CD4-positive, alpha-beta memory T cell (primary cell): ENCODE data around the gene CCDC9B. TPM values are rescaled to one million over a fixed set of nuclear protein-coding genes. Genes with fewer than 3 reads are reported as not detected.
A peak's percentile ranks its signal among the peaks of the same experiment; 100 is the strongest.

Source experiments
- CTCF ChIA-PET: fragments of 350-600 bp; sonication (Branson Sonifier 250); formaldehyde crosslinking; loops from one replicate; lab custom pipeline; 2021; ENCODE audit warnings: inconsistent platforms; ENCODE audit not compliant: partially characterized antibody; lab: Charles Lee
- POLR2A ChIA-PET: fragments of 350-600 bp; sonication (Branson Sonifier 250); formaldehyde crosslinking; loops from one replicate; lab custom pipeline; 2021; ENCODE audit not compliant: partially characterized antibody; lab: Charles Lee
- DNase-seq, 5 donors: peaks; one replicate each; pipeline versions ENCODE4 v3.0.0 to v3.0.0-alpha.2; 2020 to 2022; ENCODE audit warnings: mixed read lengths in 1 of 5
- H3K27ac ChIP-seq: one replicate; pipeline ENCODE4 v1.7.0; 2013; ENCODE audit warnings: low read depth, low read length
- H3K27me3 ChIP-seq: 2 replicates; pipeline ENCODE4 v1.7.0; 2013; ENCODE audit warnings: mild to moderate bottlenecking, low read length, moderate library complexity; ENCODE audit not compliant: insufficient read depth
- H3K36me3 ChIP-seq: 2 replicates; pipeline ENCODE4 v1.7.0; 2013; ENCODE audit warnings: mild to moderate bottlenecking, low read length, moderate library complexity; ENCODE audit not compliant: insufficient read depth
- H3K4me1 ChIP-seq: 2 replicates; pipeline ENCODE4 v1.7.0; 2013; ENCODE audit warnings: mild to moderate bottlenecking, low read length, moderate library complexity; ENCODE audit not compliant: insufficient read depth
- H3K4me3 ChIP-seq, 2 donors: one replicate each; pipeline ENCODE4 v1.7.0; 2013; ENCODE audit warnings: low read length in 2 of 2, mild to moderate bottlenecking in 1 of 2
- H3K9me3 ChIP-seq, 2 donors: one replicate each; pipeline ENCODE4 v1.7.0; 2013; ENCODE audit warnings: low read length in 2 of 2, control low read depth in 1 of 2; ENCODE audit not compliant: control insufficient read depth in 1 of 2
- H3K27ac Mint-ChIP-seq, 7 donors: one replicate each; pipeline ENCODE4 v1.8.0; 2020 to 2021; ENCODE audit warnings: mixed read lengths in 7 of 7, mild to moderate bottlenecking in 6 of 7, inconsistent platforms in 3 of 7, moderate library complexity in 3 of 7
- H3K27me3 Mint-ChIP-seq, 2 donors: one replicate each; pipeline ENCODE4 v1.8.0; 2020 to 2021; ENCODE audit warnings: mixed read lengths in 2 of 2
- H3K36me3 Mint-ChIP-seq, 2 donors: one replicate each; pipeline ENCODE4 v1.8.0; 2020 to 2021; ENCODE audit warnings: mixed read lengths in 2 of 2, inconsistent platforms in 1 of 2, mild to moderate bottlenecking in 1 of 2
- H3K4me1 Mint-ChIP-seq, 4 donors: one replicate each; pipeline ENCODE4 v1.8.0; 2020 to 2021; ENCODE audit warnings: mixed read lengths in 4 of 4, mild to moderate bottlenecking in 1 of 4
- H3K4me3 Mint-ChIP-seq, 8 donors: one replicate each; pipeline ENCODE4 v1.8.0; 2020 to 2021; ENCODE audit warnings: mixed read lengths in 8 of 8, mild to moderate bottlenecking in 7 of 8, moderate library complexity in 6 of 8, inconsistent platforms in 3 of 8
- H3K9me3 Mint-ChIP-seq, 8 donors: one replicate each; pipeline ENCODE4 v1.8.0; 2020 to 2021; ENCODE audit warnings: mixed read lengths in 8 of 8, mild to moderate bottlenecking in 5 of 8, inconsistent platforms in 3 of 8, moderate library complexity in 1 of 8
- intact Hi-C: fragments of 100-400 bp; cut with micrococcal nuclease; formaldehyde crosslinking; loops from one replicate; pipeline ENCODE4 v1.15.1; 2023
- polyA plus RNA-seq, 2 donors: library from polyadenylated mRNA; unstranded; fragments of 300-500 nt; fragmentation: Illumina TruSeq; gene quantifications; one replicate each; pipeline ENCODE4 v1.2.3, GENCODE V29; 2021
- total RNA-seq, 2 experiments: library from RNA; stranded (reverse); gene quantifications; one replicate each; pipeline ENCODE4 v1.2.3, GENCODE V29; 2021

The CCDC9B gene
- total and polyA plus RNA-seq, 4 experiments from 2014 or later: 0.53 to 5.1 (median 2.6) TPM; not detected in 1

DNA sequence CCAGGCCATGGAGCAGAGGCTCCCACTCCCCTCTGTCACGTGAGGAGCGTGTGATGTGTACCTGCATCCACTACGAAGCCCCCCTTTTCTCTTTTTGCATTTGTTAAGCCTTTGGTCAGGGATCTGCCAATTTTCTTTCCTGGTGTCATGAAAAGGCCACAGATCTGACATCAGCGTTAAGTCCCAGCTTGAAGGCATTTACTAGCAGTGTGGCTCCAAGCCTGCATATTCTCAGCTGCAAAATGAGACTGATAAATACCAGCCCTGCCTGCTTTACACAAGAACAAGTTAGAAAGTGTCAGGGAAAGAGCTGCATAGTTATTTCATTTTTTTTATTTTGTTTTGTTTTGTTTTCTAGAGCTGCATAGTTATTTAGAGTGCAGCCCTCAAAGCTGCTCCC lies 55.6 kb downstream of the CCDC9B start:
- POLR2A ChIA-PET: interaction anchor here (5.3 kb wide), 1 partner anchor 23 kb away, joined by 67 read pairs; the partner anchor contains the start of gene PLCB2
- Histone ChIP-seq H3K4me3 (no peak overlapping the region), H3K36me3 (peaks cover 6% of the 10 kb centered on the region), H3K4me1 (peaks cover 8% of the 10 kb centered on the region), H3K27ac (no peak overlapping the region), H3K9me3 (no peaks in the 10 kb centered on the region), H3K27me3 (peaks cover 6% of the 10 kb centered on the region)
- DNase-seq: no peak
- Mint-ChIP-seq H3K4me3 (peak overlapping the region in 2 of 8 donors; percentile 9 to 20), H3K27ac (no peak overlapping the region), H3K4me1 (peaks cover 0 to 9% (median 0%) of the 10 kb centered on the region in 4 donors), H3K36me3 (peaks cover 7 to 20% of the 10 kb centered on the region in 2 donors), H3K27me3 (peaks cover 8% of the 10 kb centered on the region in 2 donors), H3K9me3 (peaks cover 0 to 2% (median 0%) of the 10 kb centered on the region in 8 donors)
- intact Hi-C loops: no loop called here
- CTCF ChIA-PET: interaction anchor here (1.0 to 5.2 kb wide), 5 partner anchors 11 to 125 kb away, joined by 3 to 94 read pairs (median 11); partner anchors contain the start of gene PLCB2

DNA sequence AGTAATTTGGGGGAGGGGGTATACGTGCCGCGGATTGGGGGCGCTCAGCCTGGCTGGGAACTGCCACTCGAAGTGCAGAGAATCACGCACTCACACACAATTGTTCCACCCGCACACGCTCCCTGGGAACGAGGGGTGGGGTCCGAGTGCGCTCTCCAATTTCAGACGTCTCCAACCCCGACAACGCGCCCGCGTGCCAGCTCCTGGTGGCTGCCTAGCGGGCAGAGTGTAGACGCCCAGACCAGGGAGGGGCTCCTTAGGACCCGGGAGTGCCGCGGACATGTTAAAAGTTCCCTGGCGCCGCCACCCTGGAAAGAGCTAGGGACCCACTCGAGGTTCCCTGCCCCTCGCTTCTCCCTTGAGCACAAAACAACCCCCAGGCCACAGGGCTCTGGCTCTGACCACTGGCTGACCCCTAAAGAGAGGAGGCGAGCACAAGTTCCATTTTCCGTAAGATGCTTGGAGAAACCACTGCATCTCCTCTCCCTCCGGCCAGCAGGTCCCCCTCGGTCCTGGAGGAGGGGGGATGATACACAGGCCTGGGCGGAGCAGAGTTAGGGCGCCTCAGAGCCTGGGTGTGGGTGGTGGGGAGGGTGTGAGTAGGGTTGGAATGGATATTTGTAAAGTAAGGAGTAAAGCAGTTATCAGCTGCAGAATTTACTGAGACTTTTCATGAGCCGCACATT lies 57.0 kb downstream of the CCDC9B start:
- Mint-ChIP-seq H3K4me3 (peak overlapping the region in 5 of 8 donors; percentile 20 to 57 (median 21)), H3K27me3 (peaks cover 11 to 14% of the 10 kb centered on the region in 2 donors), H3K36me3 (peaks cover 0 to 10% of the 10 kb centered on the region in 2 donors), H3K27ac (no peak overlapping the region), H3K4me1 (peaks cover 2 to 9% (median 4%) of the 10 kb centered on the region in 4 donors), H3K9me3 (peaks cover 0 to 2% (median 0%) of the 10 kb centered on the region in 8 donors)
- Histone ChIP-seq H3K4me3 (no peak overlapping the region), H3K36me3 (no peaks in the 10 kb centered on the region), H3K27ac (no peak overlapping the region), H3K4me1 (peaks cover 13% of the 10 kb centered on the region), H3K27me3 (peaks cover 6% of the 10 kb centered on the region), H3K9me3 (no peaks in the 10 kb centered on the region)
- ChIA-PET POLR2A (interaction anchor here (1.1 to 5.3 kb wide), 4 partner anchors 9 to 29 kb away, joined by 3 to 67 read pairs (median 4); partner anchors contain the start of gene PLCB2), CTCF (interaction anchor here (0.8 to 5.2 kb wide), 7 partner anchors 9 to 142 kb away, joined by 3 to 94 read pairs (median 4); partner anchors contain the start of gene PLCB2)
- intact Hi-C loops: loop anchor here (1.0 to 5.0 kb wide), 2 partner anchors 24 to 39 kb away; partner anchors contain the start of genes INAFM2 and PLCB2
- no peak for DNase-seq

DNA sequence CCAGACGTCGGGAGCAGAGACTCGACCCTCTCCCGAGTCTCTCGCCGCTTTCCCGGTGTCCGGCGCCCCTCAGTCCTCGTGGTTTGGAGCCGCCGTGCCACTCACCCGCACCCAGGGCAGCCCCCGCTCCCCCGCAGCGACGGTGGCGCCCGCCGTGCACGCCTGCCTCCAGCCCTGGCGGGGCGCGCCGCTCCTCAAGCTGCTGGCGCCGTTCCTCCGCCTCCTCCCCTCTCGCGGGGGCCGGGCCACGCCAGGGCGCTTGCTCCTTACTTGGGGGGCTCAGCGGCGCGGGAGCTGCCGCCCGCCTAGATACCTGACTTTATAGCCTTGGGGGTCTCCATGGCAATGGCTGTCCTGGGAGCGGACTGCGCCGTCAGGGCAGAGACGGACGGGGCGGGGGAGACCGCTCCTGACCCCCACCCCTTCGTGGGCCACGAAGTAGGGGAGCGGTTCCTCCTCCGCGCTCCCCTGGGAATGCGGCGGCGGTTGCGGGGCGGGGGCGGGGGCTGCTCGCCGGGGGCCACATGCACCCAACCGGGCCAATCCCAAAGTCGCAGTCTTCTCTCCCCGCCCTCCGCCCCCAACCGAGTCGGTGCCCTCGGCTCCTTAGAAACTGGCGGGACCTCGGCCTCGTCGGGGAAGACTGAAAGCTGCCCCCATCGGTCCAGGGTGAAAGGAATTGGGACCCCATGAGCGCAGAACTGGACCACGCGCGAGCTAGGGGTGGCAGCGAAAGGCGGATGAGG lies 57.7 kb downstream of the CCDC9B start, which contains the start of gene ANKRD63:
Gene ANKRD63, minus strand, starts transcription at position 196 of the 746 bp plus-strand sequence. CDS start 478 bp downstream, outside the sequence.
- intact Hi-C loops: loop anchor here (1.0 to 5.0 kb wide), 2 partner anchors 24 to 39 kb away; partner anchors contain the start of genes INAFM2 and PLCB2
- Histone ChIP-seq H3K4me1 (peaks cover 13% of the 10 kb centered on the region), H3K9me3 (no peaks in the 10 kb centered on the region), H3K27ac (no peak within 1 kb of the TSS), H3K36me3 (no peaks in the 10 kb centered on the region), H3K27me3 (peaks cover 6% of the 10 kb centered on the region), H3K4me3 (peak within 1 kb of the TSS in 1 of 2 donors; percentile 57)
- peaks cover 11 to 21% of the 10 kb centered on the region in 2 donors for H3K27me3 Mint-ChIP-seq
- peak in 3 of 5 donors; percentile 34 to 42 (median 38) for DNase-seq
- peak within 1 kb of the TSS; percentile 36 to 78 (median 63) for H3K4me3 Mint-ChIP-seq
- peaks cover 0 to 9% of the 10 kb centered on the region in 2 donors for H3K36me3 Mint-ChIP-seq
- ChIA-PET POLR2A (interaction anchor here (1.1 to 5.3 kb wide), 4 partner anchors 10 to 29 kb away, joined by 3 to 67 read pairs (median 4); partner anchors contain the start of gene PLCB2), CTCF (interaction anchor here (0.8 to 5.2 kb wide), 7 partner anchors 8 to 160 kb away, joined by 3 to 94 read pairs (median 4); partner anchors contain the start of gene PLCB2)
- H3K9me3 Mint-ChIP-seq: peaks cover 0 to 2% (median 0%) of the 10 kb centered on the region in 8 donors
- no peak within 1 kb of the TSS for H3K27ac Mint-ChIP-seq
- H3K4me1 Mint-ChIP-seq: peaks cover 2 to 9% (median 4%) of the 10 kb centered on the region in 4 donors

- intact Hi-C loops: loop anchor here (5.0 kb wide), 1 partner anchor 40 kb away; the partner anchor contains the start of gene INAFM2
- Histone ChIP-seq H3K27me3 (peaks cover 6% of the 10 kb centered on the region), H3K4me1 (peaks cover 13% of the 10 kb centered on the region), H3K27ac (no peak overlapping the region), H3K36me3 (no peaks in the 10 kb centered on the region), H3K4me3 (peak overlapping the region in 1 of 2 donors; percentile 57), H3K9me3 (no peaks in the 10 kb centered on the region)
- CTCF ChIA-PET: interaction anchor here (0.8 to 5.2 kb wide), 4 partner anchors 27 to 161 kb away, joined by 3 to 94 read pairs (median 22); partner anchors contain the start of gene PLCB2
- H3K27ac Mint-ChIP-seq: no peak overlapping the region
- H3K9me3 Mint-ChIP-seq: peaks cover 0 to 2% (median 0%) of the 10 kb centered on the region in 8 donors
- H3K4me1 Mint-ChIP-seq: peaks cover 2 to 9% (median 4%) of the 10 kb centered on the region in 4 donors
- DNase-seq: peak; percentile 42 to 62 (median 53)
- peaks cover 11 to 22% of the 10 kb centered on the region in 2 donors for H3K27me3 Mint-ChIP-seq
- peaks cover 0 to 3% of the 10 kb centered on the region in 2 donors for H3K36me3 Mint-ChIP-seq
- peak overlapping the region; percentile 36 to 78 (median 58) for H3K4me3 Mint-ChIP-seq
- POLR2A ChIA-PET: interaction anchor here (1.4 to 5.3 kb wide), 3 partner anchors 10 to 30 kb away, joined by 3 to 67 read pairs (median 5); partner anchors contain the start of gene PLCB2
Observed at GRCh38 chr15:40282147-40282868, 58.4 kb downstream of the CCDC9B start.

GRCh38 chr15:40281801-40282146 lies 59.0 kb downstream of the CCDC9B start:
- Mint-ChIP-seq H3K36me3 (peaks cover 0 to 2% of the 10 kb centered on the region in 2 donors), H3K27me3 (peaks cover 11 to 26% of the 10 kb centered on the region in 2 donors), H3K4me3 (no peak overlapping the region), H3K4me1 (peaks cover 2 to 9% (median 4%) of the 10 kb centered on the region in 4 donors), H3K9me3 (peaks cover 0 to 2% (median 0%) of the 10 kb centered on the region in 8 donors), H3K27ac (no peak overlapping the region)
- Histone ChIP-seq H3K36me3 (no peaks in the 10 kb centered on the region), H3K27me3 (peaks cover 6% of the 10 kb centered on the region), H3K27ac (no peak overlapping the region), H3K9me3 (no peaks in the 10 kb centered on the region), H3K4me3 (peak overlapping the region in 1 of 2 donors; percentile 57), H3K4me1 (peaks cover 13% of the 10 kb centered on the region)
- no peak for DNase-seq
- ChIA-PET POLR2A (interaction anchor here (5.3 kb wide), 1 partner anchor 26 kb away, joined by 67 read pairs; the partner anchor contains the start of gene PLCB2), CTCF (interaction anchor here (5.1 to 5.2 kb wide), 2 partner anchors 28 to 55 kb away, joined by 39 to 94 read pairs; partner anchors contain the start of gene PLCB2)
- intact Hi-C loops: loop anchor here (5.0 kb wide), 1 partner anchor 41 kb away; the partner anchor contains the start of gene INAFM2
